HCT116 (cell line): ENCODE data around the gene NDUFA3. TPM values are rescaled to one million over a fixed set of nuclear protein-coding genes. Genes with fewer than 3 reads are reported as not detected.

Experiments
- ATAC-seq: fragments of 200-7000 bp; cut with Tn5 transposase; 2 replicates; pipeline ENCODE4 v1.9.1; 2020; ENCODE audit warnings: mild to moderate bottlenecking, moderate library complexity
- BruUV-seq: library from RNA; stranded (reverse); fragments of 400-500 nt; replicated peaks from 2 replicates; lab custom pipeline; 2021; lab: Mats Ljungman, UMichigan
- CTCF ChIA-PET: fragments of 300-600 bp; sonication (Branson Sonifier 250); formaldehyde crosslinking; loops from one replicate; lab custom pipeline; 2021; ENCODE audit warnings: antibody characterized with exemption; lab: Charles Lee
- POLR2A ChIA-PET: fragments of 300-600, 350-600 bp; sonication (Branson Sonifier 250); formaldehyde crosslinking; loops from one replicate; lab custom pipeline; 2021; ENCODE audit warnings: antibody characterized with exemption; lab: Charles Lee
- RAD21 ChIA-PET, 2 experiments: fragments of 300-600 bp; sonication (Branson Sonifier 250); formaldehyde crosslinking; loops; one replicate each; lab custom pipeline; 2023; ENCODE audit warnings: low total read pairs in 2 of 2; ENCODE audit not compliant: uncharacterized antibody in 2 of 2, unreplicated experiment in 2 of 2, low non-redundant PET in 1 of 2; lab: Charles Lee
- DNase-seq: peaks from one replicate; pipeline ENCODE4 v3.0.0-alpha.2; 2010; ENCODE audit warnings: low read depth, low spot score
- H2AFZ ChIP-seq: fragments of 200-600 bp; shearing (Covaris generic), sonication (generic); 2 replicates; pipeline ENCODE4 v1.6.1; 2017; ENCODE audit warnings: low read depth, mixed run types, mixed read lengths, antibody characterized with exemption, low read length; ENCODE audit not compliant: poor library complexity, severe bottlenecking
- H3K27ac ChIP-seq: 2 replicates; pipeline ENCODE4 v1.5.1; 2012; ENCODE audit warnings: low read depth, low read length
- H3K27me3 ChIP-seq: fragments of 200-600 bp; sonication (generic); 2 replicates; pipeline ENCODE4 v1.6.1; 2016; ENCODE audit warnings: mixed run types, low read length, mixed read lengths; ENCODE audit not compliant: insufficient read depth
- H3K36me3 ChIP-seq, 2 experiments: fragments of 200-500 bp in 1 of 2; fragments of 200-600 bp in 1 of 2; sonication (Bioruptor generic) in 1 of 2; sonication (generic) in 1 of 2; 2 replicates each; pipeline versions ENCODE4 v1.5.1 to v1.6.1; 2014 to 2016; ENCODE audit warnings: low read length in 2 of 2, inconsistent platforms in 1 of 2, mixed read lengths in 1 of 2, mixed run types in 1 of 2; ENCODE audit not compliant: insufficient read depth in 2 of 2, control insufficient read depth in 1 of 2
- H3K4me1 ChIP-seq, 2 experiments: fragments of 200-600 bp in 1 of 2; sonication (generic) in 1 of 2; 2 replicates each; pipeline versions ENCODE4 v1.5.1 to v1.6.1; 2012 to 2017; ENCODE audit warnings: low read length in 2 of 2, inconsistent platforms in 1 of 2, mild to moderate bottlenecking in 1 of 2, mixed read lengths in 1 of 2, mixed run types in 1 of 2, moderate library complexity in 1 of 2; ENCODE audit not compliant: insufficient read depth in 2 of 2, control insufficient read depth in 1 of 2
- H3K4me2 ChIP-seq: fragments of 200-600 bp; sonication (generic); 2 replicates; pipeline ENCODE4 v1.6.1; 2017; ENCODE audit warnings: mixed run types, low read length, mixed read lengths
- H3K4me3 ChIP-seq, 2 experiments: fragments of 200-600 bp in 1 of 2; sonication (generic) in 1 of 2; replicated peaks in 1 of 2; 2 replicates each; pipeline ENCODE4 v1.5.1; 2011 to 2016; ENCODE audit warnings: low read length in 2 of 2, control low read depth in 1 of 2, low read depth in 1 of 2, mild to moderate bottlenecking in 1 of 2, mixed read lengths in 1 of 2, mixed run types in 1 of 2
- H3K79me2 ChIP-seq: fragments of 200-600 bp; sonication (generic); 2 replicates; pipeline ENCODE4 v1.6.1; 2017; ENCODE audit warnings: mild to moderate bottlenecking, mixed run types, low read length, moderate library complexity, mixed read lengths; ENCODE audit not compliant: insufficient read depth
- H3K9ac ChIP-seq: fragments of 200-600 bp; sonication (generic); 2 replicates; pipeline ENCODE4 v1.6.1; 2016; ENCODE audit warnings: low read length, mixed read lengths
- H3K9me2 ChIP-seq: fragments of 200-600 bp; sonication (generic), shearing (Covaris generic); 2 replicates; pipeline ENCODE4 v1.6.1; 2017; ENCODE audit warnings: mixed run types, mild to moderate bottlenecking, moderate library complexity; ENCODE audit not compliant: insufficient read depth
- H3K9me3 ChIP-seq, 2 experiments: fragments of 200-500 bp in 1 of 2; fragments of 200-600 bp in 1 of 2; sonication (Bioruptor generic) in 1 of 2; sonication (generic) in 1 of 2; 2 replicates each; pipeline ENCODE4 v1.6.1; 2014 to 2017; ENCODE audit warnings: low read length in 2 of 2, mixed read lengths in 2 of 2, inconsistent platforms in 1 of 2, low read depth in 1 of 2, mild to moderate bottlenecking in 1 of 2, mixed run types in 1 of 2, moderate library complexity in 1 of 2; ENCODE audit not compliant: control insufficient read depth in 1 of 2, insufficient read depth in 1 of 2
- H4K20me1 ChIP-seq: fragments of 200-600 bp; sonication (generic), shearing (Covaris generic); 2 replicates; pipeline ENCODE4 v1.6.1; 2017; ENCODE audit warnings: mixed run types, mild to moderate bottlenecking, moderate library complexity; ENCODE audit not compliant: insufficient read depth
- CBX3 ChIP-seq: IDR thresholded peaks from 2 replicates; pipeline ENCODE4 v1.6.1; 2012; ENCODE audit warnings: low read depth
- CEBPB ChIP-seq: IDR thresholded peaks from 2 replicates; pipeline ENCODE4 v1.6.1; 2012; ENCODE audit warnings: low read depth
- EGR1 ChIP-seq: IDR thresholded peaks from 2 replicates; pipeline ENCODE4 v1.6.1; 2012; ENCODE audit warnings: low read depth
- ELF1 ChIP-seq: IDR thresholded peaks from 2 replicates; pipeline ENCODE4 v1.6.1; 2012; ENCODE audit warnings: low read depth, borderline replicate concordance
- EZH2 ChIP-seq: fragments of 200-600 bp; sonication (generic); IDR thresholded peaks from 2 replicates; pipeline ENCODE4 v1.6.1; 2017; ENCODE audit warnings: antibody characterized with exemption, mixed run types
- EZH2phosphoT487 ChIP-seq: fragments of 200-600 bp; IDR thresholded peaks from 2 replicates; pipeline ENCODE4 v1.6.1; 2018; ENCODE audit warnings: antibody characterized with exemption, borderline replicate concordance
- FOSL1 ChIP-seq: IDR thresholded peaks from 2 replicates; pipeline ENCODE4 v1.6.1; 2012; ENCODE audit warnings: low read depth
- JUND ChIP-seq: IDR thresholded peaks from 2 replicates; pipeline ENCODE4 v1.6.1; 2012
- POLR2A ChIP-seq: IDR thresholded peaks from 2 replicates; pipeline ENCODE4 v1.7.0; 2011; ENCODE audit warnings: borderline replicate concordance; ENCODE audit not compliant: insufficient read depth, insufficient read length; ENCODE audit errors: extremely low read depth
- POLR2AphosphoS5 ChIP-seq: IDR thresholded peaks from 2 replicates; pipeline ENCODE4 v1.6.1; 2011; ENCODE audit warnings: mild to moderate bottlenecking, low read depth, low read length, moderate library complexity
- RAD21 ChIP-seq: IDR thresholded peaks from 2 replicates; pipeline ENCODE4 v1.6.1; 2012; ENCODE audit warnings: low read depth, mild to moderate bottlenecking
- SIN3A ChIP-seq: IDR thresholded peaks from 2 replicates; pipeline ENCODE4 v1.6.1; 2012; ENCODE audit warnings: low read depth
- SP1 ChIP-seq: IDR thresholded peaks from 2 replicates; pipeline ENCODE4 v1.6.1; 2012; ENCODE audit warnings: low read depth
- SRF ChIP-seq: IDR thresholded peaks from 2 replicates; pipeline ENCODE4 v1.6.1; 2012; ENCODE audit warnings: low read depth
- TCF7L2 ChIP-seq: IDR thresholded peaks from 2 replicates; pipeline ENCODE4 v1.7.0; 2011; ENCODE audit warnings: borderline replicate concordance, inconsistent platforms; ENCODE audit not compliant: insufficient read depth, insufficient read length; ENCODE audit errors: extremely low read depth
- YY1 ChIP-seq: IDR thresholded peaks from 2 replicates; pipeline ENCODE4 v1.6.1; 2011; ENCODE audit warnings: low read length, low read depth, moderate library complexity, mild to moderate bottlenecking; ENCODE audit not compliant: insufficient replicate concordance; ENCODE audit errors: extremely low read depth
- ZNF274 ChIP-seq: fragments of 200-500 bp; sonication (Bioruptor generic); IDR thresholded peaks from 2 replicates; pipeline ENCODE4 v1.6.1; 2014; ENCODE audit warnings: mild to moderate bottlenecking, low read depth, low read length, inconsistent platforms
- intact Hi-C: fragments of 100-400 bp; cut with micrococcal nuclease; formaldehyde crosslinking; loops from 2 replicates; pipeline ENCODE4 v1.10.0; 2022
- total RNA-seq: library from RNA; stranded (reverse); gene quantifications from one replicate; pipeline ENCODE4 v1.2.1, GENCODE V29; 2021; ENCODE audit not compliant: unreplicated experiment
- TF ChIP-seq, protein P1 (sequence below): IDR thresholded peaks from 2 replicates; pipeline ENCODE4 v1.6.1; 2012; ENCODE audit warnings: low read depth
- TF ChIP-seq, protein P2 (sequence below): IDR thresholded peaks from 2 replicates; pipeline ENCODE4 v1.6.1; 2011; ENCODE audit warnings: mild to moderate bottlenecking, low read length, moderate library complexity; ENCODE audit not compliant: insufficient replicate concordance; ENCODE audit errors: extremely low read depth
- TF ChIP-seq, protein P3 (sequence below): IDR thresholded peaks from 2 replicates; pipeline ENCODE4 v1.6.1; 2012

Gene NDUFA3
- total RNA-seq, 1 experiment from 2014 or later: 149 TPM

- CTCF ChIA-PET: no interaction called here
- no peak overlapping the region for H3K9ac ChIP-seq
Observed at GRCh38 chr19:54129617-54129996, 27.0 kb downstream of the NDUFA3 start.

More at GRCh38 chr19:54129617-54129996, 27.0 kb downstream of the NDUFA3 start:
- no peaks in the 10 kb centered on the region for H3K79me2 ChIP-seq
- ChIA-PET POLR2A (no interaction called here), RAD21 (no interaction called here)
- intact Hi-C loops: no loop called here
- no peak for ATAC-seq
- H3K36me3 ChIP-seq: peaks cover 22 to 31% of the 10 kb centered on the region in 2 experiments; a peak in 3 of 4 replicates
- H3K4me3 ChIP-seq: no peak overlapping the region
- peaks cover 5 to 6% of the 10 kb centered on the region in 2 experiments; a peak in 2 of 4 replicates for H3K4me1 ChIP-seq
- H3K4me2 ChIP-seq: no peak overlapping the region
- H3K9me2 ChIP-seq: no peaks in the 10 kb centered on the region
- no TSS peak for BruUV-seq
- no peaks in the 10 kb centered on the region for H4K20me1 ChIP-seq
- no peaks in the 10 kb centered on the region for H3K27me3 ChIP-seq
- no peak for DNase-seq
- no peak overlapping the region for H3K27ac ChIP-seq
- no peak overlapping the region for H2AFZ ChIP-seq
- TF ChIP-seq, protein P1, sequence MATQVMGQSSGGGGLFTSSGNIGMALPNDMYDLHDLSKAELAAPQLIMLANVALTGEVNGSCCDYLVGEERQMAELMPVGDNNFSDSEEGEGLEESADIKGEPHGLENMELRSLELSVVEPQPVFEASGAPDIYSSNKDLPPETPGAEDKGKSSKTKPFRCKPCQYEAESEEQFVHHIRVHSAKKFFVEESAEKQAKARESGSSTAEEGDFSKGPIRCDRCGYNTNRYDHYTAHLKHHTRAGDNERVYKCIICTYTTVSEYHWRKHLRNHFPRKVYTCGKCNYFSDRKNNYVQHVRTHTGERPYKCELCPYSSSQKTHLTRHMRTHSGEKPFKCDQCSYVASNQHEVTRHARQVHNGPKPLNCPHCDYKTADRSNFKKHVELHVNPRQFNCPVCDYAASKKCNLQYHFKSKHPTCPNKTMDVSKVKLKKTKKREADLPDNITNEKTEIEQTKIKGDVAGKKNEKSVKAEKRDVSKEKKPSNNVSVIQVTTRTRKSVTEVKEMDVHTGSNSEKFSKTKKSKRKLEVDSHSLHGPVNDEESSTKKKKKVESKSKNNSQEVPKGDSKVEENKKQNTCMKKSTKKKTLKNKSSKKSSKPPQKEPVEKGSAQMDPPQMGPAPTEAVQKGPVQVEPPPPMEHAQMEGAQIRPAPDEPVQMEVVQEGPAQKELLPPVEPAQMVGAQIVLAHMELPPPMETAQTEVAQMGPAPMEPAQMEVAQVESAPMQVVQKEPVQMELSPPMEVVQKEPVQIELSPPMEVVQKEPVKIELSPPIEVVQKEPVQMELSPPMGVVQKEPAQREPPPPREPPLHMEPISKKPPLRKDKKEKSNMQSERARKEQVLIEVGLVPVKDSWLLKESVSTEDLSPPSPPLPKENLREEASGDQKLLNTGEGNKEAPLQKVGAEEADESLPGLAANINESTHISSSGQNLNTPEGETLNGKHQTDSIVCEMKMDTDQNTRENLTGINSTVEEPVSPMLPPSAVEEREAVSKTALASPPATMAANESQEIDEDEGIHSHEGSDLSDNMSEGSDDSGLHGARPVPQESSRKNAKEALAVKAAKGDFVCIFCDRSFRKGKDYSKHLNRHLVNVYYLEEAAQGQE: no peak
- TF ChIP-seq POLR2A (no peak), POLR2AphosphoS5 (no peak), YY1 (no peak), TCF7L2 (no peak), EZH2 (no peak), ELF1 (no peak), FOSL1 (no peak), CEBPB (no peak), SP1 (no peak), EGR1 (no peak), SIN3A (no peak), SRF (no peak), JUND (no peak), ZNF274 (no peak), CBX3 (no peak), RAD21 (no peak), EZH2phosphoT487 (no peak)
- TF ChIP-seq, protein P2, sequence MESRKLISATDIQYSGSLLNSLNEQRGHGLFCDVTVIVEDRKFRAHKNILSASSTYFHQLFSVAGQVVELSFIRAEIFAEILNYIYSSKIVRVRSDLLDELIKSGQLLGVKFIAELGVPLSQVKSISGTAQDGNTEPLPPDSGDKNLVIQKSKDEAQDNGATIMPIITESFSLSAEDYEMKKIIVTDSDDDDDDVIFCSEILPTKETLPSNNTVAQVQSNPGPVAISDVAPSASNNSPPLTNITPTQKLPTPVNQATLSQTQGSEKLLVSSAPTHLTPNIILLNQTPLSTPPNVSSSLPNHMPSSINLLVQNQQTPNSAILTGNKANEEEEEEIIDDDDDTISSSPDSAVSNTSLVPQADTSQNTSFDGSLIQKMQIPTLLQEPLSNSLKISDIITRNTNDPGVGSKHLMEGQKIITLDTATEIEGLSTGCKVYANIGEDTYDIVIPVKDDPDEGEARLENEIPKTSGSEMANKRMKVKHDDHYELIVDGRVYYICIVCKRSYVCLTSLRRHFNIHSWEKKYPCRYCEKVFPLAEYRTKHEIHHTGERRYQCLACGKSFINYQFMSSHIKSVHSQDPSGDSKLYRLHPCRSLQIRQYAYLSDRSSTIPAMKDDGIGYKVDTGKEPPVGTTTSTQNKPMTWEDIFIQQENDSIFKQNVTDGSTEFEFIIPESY: no peak
- TF ChIP-seq, protein P3, sequence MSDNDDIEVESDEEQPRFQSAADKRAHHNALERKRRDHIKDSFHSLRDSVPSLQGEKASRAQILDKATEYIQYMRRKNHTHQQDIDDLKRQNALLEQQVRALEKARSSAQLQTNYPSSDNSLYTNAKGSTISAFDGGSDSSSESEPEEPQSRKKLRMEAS: no peak
- no peaks in the 10 kb centered on the region for H3K9me3 ChIP-seq
